Tibial nerve (tissue), 4 donors: ENCODE measurements around the gene UGT1A4.

Experiments used
- EP300 ChIP-seq, 2 donors: sonication (generic); formaldehyde crosslinking; IDR thresholded peaks; one replicate each; pipeline ENCODE4 v1.6.1; 2017; ENCODE audit warnings: antibody characterized with exemption in 2 of 2, mild to moderate bottlenecking in 1 of 2
- POLR2A ChIP-seq, 2 donors: fragments of 450-650 bp; IDR thresholded peaks; one replicate each; pipeline ENCODE4 v1.6.1; 2017; ENCODE audit warnings: antibody characterized with exemption in 2 of 2, mild to moderate bottlenecking in 2 of 2, moderate library complexity in 2 of 2
- TF ChIP-seq, protein P1 (sequence below), 5 experiments: fragments of 200-600 bp in 3 of 5; fragments of 450-650 bp in 2 of 5; sonication (generic) in 3 of 5; IDR thresholded peaks; one replicate each; pipeline ENCODE4 v1.5.1; 2016 to 2019; ENCODE audit warnings: antibody characterized with exemption in 5 of 5, mild to moderate bottlenecking in 3 of 5, moderate library complexity in 2 of 5

DNA sequence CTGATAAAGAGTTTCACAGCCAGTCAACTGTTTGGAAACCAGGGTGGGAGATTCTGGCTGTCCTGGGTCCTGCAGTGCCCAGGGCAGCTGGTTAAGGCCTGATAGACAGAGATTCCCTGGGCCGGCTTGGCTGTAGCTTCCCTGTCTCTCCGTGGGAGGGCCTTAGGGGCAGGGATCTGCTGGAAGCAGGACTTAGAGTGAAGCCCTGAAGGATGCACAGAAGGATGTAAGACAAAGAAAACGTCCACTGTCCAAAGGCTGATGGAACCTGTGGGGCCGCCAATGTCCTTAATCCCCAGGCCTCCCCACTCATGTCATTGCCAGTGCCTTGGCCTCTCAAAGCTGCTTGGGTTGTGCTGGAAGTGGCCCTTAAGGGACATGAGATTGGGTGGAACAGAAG lies 92.6 kb downstream of the UGT1A4 start:
- TF ChIP-seq, protein P1, sequence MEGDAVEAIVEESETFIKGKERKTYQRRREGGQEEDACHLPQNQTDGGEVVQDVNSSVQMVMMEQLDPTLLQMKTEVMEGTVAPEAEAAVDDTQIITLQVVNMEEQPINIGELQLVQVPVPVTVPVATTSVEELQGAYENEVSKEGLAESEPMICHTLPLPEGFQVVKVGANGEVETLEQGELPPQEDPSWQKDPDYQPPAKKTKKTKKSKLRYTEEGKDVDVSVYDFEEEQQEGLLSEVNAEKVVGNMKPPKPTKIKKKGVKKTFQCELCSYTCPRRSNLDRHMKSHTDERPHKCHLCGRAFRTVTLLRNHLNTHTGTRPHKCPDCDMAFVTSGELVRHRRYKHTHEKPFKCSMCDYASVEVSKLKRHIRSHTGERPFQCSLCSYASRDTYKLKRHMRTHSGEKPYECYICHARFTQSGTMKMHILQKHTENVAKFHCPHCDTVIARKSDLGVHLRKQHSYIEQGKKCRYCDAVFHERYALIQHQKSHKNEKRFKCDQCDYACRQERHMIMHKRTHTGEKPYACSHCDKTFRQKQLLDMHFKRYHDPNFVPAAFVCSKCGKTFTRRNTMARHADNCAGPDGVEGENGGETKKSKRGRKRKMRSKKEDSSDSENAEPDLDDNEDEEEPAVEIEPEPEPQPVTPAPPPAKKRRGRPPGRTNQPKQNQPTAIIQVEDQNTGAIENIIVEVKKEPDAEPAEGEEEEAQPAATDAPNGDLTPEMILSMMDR (IDR thresholded peaks at IDR 0.05) = no peak
- no peak for TF ChIP-seq POLR2A (IDR thresholded peaks at IDR 0.05)
- no peak for TF ChIP-seq EP300 (IDR thresholded peaks at IDR 0.05)
